ENCODE measurements around the gene ARHGEF40.
A peak's percentile ranks its signal among the peaks of the same experiment; 100 is the strongest.

Gene ARHGEF40

GRCh38 chr14:21060614-21061346 is 9.3 kb upstream of the ARHGEF40 start:
- DNase-seq = no peak

DNA sequence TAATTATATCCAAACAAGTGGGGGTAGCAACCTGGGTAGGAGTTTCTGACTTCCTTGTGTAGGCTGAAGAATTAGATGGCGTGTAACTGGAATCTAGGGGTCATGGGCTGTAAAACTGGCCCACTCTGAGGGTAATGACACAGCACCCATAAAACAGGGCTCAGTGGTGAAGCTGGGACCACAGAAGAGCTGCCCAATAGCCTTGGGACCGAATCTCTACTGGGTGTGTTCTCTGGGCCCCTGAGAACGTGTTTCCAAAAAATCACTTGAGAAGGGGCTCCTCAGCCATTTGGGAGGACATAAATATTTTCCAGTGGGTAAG is 8.8 kb upstream of the ARHGEF40 start:
- DNase-seq = no peak

DNA sequence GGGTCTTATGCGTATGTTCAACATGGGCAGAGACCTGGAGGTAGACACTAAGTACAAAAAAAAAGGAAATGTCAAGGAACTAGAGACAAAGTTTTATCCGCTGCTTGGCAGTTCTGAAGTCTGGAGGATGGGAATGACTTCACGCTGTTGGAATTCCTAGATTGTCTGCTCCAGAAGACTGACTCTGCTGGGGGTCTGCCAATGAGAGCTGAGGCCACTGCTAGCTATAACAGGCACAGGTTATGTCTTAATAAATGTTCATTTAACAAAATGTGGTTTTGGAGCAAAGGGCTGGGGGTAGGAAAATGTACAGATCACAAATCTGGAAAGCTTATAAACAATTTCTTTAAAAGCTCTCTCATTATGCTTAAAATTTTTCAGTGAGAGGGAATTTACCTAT is 6.6 kb upstream of the ARHGEF40 start:
- DNase-seq = no peak

DNA sequence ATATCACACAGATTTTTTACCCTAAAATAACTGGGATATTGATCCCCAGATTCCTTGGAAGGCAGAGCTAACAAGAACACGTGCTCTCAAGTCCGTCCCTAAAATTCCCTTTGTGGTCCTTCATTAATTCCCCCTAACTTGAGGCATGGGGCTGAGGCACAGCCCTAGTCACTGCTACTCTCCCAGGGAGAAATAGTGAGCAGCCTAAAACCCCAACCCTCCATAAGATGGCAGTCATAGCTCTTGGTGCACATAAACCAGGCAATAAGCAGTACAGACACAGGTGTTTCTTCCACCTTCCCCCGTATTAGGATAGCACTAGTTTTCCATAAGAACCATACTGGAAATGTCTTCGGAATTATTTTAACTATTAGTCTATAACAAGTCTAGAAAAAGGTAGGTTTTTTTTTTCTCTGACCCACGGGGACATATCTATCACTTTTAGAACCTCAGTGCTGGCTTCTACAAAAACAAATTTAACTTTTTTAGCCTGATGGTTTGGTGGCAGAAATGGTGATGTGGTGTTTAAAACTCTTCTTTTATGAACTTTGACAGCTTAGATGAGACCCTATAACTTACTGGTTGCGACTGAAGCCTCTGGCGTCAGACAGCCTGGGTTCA is 3.1 kb upstream of the ARHGEF40 start:
- peak; percentile 31 for DNase-seq

DNA sequence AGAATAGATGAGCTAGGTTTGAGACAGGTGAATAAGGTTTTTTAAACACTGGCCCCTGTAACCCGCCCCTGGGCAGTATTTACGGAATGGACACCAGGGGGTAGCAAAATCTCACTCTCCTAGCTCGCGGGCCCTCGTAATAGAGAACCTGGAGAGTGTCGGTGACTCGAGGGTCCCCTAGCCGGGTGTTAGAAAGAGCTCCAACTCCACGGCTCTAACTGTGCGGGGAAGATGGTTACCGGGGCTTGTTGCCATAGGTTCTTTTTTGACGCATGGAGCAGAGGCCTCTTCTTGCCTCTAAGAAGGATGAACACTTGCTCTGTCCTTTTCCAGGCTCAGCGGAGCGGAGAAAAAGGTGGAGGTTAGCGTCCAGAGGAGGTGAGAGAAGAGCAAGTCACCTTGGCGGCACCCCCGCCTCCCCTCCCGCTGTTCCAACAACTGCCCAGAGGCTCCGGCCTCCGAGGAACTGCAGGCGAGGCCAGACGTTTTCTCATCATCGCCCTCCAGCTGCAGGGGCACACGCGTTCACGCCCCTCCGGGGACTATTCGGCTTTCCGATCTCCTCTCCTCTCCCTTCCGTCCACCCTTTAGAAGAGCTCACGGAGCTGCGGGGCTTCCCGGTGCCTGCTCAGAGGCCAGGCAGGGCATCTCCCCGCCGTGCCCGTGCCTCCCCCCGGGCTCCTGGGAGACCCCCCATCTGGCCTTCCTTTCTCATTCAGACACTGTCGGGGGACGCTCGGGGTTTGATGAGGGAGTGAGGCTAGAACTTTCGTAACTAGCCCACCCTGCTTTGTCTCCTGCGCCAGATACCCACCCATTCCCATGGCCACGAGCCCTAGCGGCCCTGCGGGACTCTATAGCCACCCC is 1.4 kb upstream of the ARHGEF40 start:
- DNase-seq = peak; percentile 79

DNA sequence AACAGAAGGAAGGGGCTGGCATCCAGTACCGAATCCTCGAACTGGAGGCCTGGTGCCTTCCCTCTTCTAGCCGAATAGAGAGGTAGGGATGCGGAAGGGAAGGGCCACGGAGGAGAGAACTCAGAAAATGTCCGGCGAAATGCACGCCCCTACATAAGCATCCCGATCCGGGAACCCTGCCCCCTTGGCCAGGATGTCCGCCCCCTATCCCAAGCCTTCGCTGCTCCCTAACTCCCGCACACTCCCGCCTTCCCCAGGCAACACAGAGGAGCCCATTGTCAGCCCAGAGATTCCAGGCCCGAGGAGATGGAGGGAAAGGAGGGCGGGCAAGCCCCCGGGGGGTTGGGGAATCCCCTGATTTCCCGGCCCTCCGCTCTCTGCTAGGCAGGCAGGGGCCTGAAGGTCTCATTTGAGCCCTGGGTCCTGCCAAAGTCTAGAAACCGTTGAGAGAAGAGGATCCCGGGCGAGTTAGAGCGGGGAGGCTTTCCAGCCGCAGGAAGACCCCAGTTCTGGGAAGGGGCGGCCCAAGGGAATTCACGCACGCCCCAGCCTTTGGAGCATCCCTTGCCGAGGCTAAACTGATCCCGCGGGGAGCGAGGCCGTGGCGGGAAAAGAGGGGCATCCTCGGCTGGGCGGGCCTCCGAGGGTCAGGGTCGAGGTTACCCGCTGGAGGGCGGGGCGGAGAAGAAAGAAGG is 569 bp upstream of the ARHGEF40 start:
- peak; percentile 36 for DNase-seq

GRCh38 chr14:21070610-21071224 is 613 bp downstream of the ARHGEF40 start:
- DNase-seq = no peak

- DNase-seq = peak; percentile 6
Measured at GRCh38 chr14:21071225-21072030, 1.3 kb downstream of the ARHGEF40 start.

DNA sequence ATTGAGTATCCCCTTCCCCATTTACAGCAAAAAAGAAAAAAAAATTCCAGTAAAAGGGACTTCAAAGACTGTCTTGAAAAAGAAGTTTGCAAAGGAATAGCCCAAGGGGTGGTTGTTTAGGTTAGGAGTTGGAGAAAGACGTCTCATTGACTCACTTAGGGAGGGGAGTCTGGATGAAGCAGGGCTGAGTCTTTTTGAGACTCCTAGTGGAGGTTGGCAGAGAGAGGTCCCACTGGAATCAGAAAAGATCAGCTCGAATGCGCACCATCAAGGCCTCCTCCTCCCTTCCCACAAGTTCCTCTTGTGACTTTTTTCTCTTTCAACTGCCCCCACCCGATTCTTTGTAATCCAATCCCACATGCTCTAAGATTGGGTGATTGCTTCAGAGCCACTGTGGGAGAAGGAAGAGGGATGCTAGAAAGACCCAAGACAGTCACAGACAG is 1.9 kb downstream of the ARHGEF40 start:
- DNase-seq = no peak

GRCh38 chr14:21072781-21073339 is 2.8 kb downstream of the ARHGEF40 start:
- no peak for DNase-seq

DNA sequence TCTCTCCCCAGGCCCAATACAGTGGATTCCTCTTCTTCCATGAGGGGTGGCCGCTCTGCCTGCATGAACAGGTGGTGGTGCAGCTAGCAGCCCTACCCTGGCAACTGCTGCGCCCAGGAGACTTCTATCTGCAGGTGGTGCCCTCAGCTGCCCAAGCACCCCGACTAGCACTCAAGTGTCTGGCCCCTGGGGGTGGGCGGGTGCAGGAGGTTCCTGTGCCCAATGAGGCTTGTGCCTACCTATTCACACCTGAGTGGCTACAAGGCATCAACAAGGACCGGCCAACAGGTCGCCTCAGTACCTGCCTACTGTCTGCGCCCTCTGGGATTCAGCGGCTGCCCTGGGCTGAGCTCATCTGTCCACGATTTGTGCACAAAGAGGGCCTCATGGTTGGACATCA is 3.8 kb downstream of the ARHGEF40 start:
- DNase-seq = no peak

DNA sequence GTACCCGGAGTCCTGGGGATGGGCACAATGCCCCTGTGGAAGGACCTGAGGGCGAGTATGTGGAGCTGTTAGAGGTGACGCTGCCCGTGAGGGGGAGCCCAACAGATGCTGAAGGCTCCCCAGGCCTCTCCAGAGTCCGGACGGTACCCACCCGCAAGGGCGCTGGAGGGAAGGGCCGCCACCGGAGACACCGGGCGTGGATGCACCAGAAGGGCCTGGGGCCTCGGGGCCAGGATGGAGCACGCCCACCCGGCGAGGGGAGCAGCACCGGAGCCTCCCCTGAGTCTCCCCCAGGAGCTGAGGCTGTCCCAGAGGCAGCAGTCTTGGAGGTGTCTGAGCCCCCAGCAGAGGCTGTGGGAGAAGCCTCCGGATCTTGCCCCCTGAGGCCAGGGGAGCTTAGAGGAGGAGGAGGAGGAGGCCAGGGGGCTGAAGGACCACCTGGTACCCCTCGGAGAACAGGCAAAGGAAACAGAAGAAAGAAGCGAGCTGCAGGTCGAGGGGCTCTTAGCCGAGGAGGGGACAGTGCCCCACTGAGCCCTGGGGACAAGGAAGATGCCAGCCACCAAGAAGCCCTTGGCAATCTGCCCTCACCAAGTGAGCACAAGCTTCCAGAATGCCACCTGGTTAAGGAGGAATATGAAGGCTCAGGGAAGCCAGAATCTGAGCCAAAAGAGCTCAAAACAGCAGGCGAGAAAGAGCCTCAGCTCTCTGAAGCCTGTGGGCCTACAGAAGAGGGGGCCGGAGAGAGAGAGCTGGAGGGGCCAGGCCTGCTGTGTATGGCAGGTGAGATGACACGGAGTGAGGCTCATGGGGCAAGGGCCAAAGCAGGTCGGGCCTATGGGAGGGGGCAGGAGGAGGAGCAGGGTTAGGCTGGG is 4.5 kb downstream of the ARHGEF40 start:
- no peak for DNase-seq

DNA sequence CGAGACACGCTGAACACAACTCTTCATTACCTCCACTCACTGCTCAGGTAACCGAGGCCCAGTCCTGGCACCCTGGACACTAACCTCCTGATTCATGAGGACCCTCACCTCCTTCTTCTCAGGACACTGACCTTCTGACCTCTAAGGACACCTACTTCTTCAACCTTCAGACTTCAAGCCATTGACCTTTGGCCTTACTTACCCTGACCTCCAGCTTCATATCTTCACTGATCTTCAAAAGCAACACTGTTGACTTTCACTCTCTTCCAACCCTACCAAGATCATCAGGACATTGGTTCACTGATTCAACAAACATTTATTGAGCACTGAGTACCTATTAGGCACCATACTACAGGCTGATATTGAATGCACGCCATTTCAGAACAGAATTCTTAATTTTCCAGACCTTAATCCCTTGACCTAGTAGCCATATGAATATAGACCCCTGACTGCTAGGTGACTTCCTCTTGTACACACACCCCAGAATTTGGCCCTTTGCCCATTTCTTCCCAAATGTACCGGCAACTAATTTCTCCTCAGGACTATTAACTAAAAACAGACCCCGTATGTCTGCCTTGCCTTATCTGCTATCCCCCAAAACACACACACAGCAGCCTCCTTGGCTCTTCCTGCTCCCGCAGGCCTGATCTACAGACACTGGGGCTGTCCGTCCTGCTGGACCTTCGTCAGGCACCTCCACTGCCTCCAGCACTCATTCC is 5.8 kb downstream of the ARHGEF40 start:
- DNase-seq = no peak

DNA sequence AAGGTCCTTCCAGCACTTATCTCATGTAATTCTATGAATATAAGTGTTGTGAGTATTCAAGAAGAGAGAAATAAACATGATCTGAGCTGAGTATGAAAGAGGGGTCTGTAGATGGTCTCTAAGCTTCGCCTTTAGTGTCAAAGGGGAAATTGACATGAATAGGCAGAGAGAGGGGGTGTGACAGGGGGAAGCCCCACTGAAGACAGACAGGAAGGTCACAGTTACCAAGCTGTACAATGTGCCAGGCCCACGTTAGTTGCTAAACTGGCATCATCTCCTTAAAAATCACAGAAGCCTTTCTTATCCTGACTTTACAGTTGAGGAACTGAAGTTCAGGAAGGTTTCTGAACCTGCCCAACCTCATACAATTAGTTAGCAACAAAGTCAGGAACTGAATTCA is 7.6 kb downstream of the ARHGEF40 start:
- no peak for DNase-seq

DNA sequence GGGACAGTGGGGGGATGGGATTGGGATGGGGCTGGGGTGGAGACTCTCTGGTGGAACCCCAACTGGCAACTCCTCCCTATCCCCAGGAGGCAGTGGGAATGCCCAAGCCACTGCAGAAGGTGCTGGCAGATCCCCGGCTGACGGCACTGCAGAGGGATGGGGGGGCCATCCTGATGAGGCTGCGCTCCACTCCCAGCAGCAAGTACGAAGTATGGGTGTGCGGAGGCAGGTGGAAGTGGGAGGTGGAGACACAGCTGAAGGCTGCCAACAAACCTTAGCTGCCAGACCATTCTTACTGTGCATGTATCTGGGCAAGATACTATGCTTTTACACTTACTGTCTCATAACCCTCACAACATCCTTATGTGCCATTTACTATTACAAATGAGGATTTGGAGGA is 8.2 kb downstream of the ARHGEF40 start:
- DNase-seq = no peak

GRCh38 chr14:21078726-21079125 is 8.6 kb downstream of the ARHGEF40 start:
- no peak for DNase-seq

DNA sequence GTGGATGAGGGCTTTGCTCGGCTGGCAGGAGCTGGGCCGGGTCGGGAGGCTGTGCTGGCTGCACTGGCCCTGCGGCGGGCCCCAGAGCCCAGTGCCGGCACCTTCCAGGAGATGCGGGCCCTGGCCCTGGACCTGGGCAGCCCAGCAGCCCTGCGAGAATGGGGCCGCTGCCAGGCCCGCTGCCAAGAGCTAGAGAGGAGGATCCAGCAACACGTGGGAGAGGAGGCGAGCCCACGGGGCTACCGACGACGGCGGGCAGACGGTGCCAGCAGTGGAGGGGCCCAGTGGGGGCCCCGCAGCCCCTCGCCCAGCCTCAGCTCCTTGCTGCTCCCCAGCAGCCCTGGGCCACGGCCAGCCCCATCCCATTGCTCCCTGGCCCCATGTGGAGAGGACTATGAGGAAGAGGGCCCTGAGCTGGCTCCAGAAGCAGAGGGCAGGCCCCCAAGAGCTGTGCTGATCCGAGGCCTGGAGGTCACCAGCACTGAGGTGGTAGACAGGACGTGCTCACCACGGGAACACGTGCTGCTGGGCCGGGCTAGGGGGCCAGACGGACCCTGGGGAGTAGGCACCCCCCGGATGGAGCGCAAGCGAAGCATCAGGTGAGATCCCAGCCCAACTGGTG is 11.5 kb downstream of the ARHGEF40 start:
- no peak for DNase-seq

- no peak for DNase-seq
Measured at GRCh38 chr14:21083565-21084325, 13.6 kb downstream of the ARHGEF40 start.

- DNase-seq = no peak
Measured at GRCh38 chr14:21084396-21084795, 14.3 kb downstream of the ARHGEF40 start.

Data from NCI-H1694 treated with DMSO at 0.1 percent for 48 hours (cell line).